ENCODE results near the gene CTDP1.
"Not testable (repeated sequence)": the region's sequence is repeated elsewhere in the genome, so short reads cannot be mapped to it uniquely, and the experiment has no call there.

The CTDP1 gene

DNA sequence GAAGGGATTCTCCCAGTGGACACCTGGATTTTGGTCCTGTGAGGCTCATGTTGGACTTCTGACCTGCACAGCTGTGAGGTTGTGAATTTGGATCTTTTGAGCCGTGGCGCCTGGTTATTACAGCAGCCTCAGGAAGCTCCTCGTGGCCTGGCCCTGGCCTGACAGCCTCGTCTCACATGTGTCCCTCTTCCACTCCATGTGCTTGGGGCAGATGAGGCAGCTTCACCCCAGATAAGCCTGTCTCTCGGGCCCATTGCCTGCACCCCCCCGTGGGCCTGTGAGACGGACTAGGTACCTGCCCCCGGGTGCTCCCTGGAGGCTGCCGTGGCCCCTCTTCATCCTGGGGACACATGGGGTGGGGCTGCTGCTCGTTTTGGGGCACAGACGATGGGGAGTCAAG is 51.2 kb downstream of the CTDP1 start:
- CTCF ChIA-PET, result no interaction called here
- DNase-seq (ENCODE audit: extremely low spot score), result no peak
- TF ChIP-seq, protein P1, sequence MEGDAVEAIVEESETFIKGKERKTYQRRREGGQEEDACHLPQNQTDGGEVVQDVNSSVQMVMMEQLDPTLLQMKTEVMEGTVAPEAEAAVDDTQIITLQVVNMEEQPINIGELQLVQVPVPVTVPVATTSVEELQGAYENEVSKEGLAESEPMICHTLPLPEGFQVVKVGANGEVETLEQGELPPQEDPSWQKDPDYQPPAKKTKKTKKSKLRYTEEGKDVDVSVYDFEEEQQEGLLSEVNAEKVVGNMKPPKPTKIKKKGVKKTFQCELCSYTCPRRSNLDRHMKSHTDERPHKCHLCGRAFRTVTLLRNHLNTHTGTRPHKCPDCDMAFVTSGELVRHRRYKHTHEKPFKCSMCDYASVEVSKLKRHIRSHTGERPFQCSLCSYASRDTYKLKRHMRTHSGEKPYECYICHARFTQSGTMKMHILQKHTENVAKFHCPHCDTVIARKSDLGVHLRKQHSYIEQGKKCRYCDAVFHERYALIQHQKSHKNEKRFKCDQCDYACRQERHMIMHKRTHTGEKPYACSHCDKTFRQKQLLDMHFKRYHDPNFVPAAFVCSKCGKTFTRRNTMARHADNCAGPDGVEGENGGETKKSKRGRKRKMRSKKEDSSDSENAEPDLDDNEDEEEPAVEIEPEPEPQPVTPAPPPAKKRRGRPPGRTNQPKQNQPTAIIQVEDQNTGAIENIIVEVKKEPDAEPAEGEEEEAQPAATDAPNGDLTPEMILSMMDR (IDR thresholded peaks at IDR 0.05; ENCODE audit: control extremely low read depth, extremely low read depth, low read depth, missing control alignments), result no peak
- POLR2A ChIA-PET, result no interaction called here

DNA sequence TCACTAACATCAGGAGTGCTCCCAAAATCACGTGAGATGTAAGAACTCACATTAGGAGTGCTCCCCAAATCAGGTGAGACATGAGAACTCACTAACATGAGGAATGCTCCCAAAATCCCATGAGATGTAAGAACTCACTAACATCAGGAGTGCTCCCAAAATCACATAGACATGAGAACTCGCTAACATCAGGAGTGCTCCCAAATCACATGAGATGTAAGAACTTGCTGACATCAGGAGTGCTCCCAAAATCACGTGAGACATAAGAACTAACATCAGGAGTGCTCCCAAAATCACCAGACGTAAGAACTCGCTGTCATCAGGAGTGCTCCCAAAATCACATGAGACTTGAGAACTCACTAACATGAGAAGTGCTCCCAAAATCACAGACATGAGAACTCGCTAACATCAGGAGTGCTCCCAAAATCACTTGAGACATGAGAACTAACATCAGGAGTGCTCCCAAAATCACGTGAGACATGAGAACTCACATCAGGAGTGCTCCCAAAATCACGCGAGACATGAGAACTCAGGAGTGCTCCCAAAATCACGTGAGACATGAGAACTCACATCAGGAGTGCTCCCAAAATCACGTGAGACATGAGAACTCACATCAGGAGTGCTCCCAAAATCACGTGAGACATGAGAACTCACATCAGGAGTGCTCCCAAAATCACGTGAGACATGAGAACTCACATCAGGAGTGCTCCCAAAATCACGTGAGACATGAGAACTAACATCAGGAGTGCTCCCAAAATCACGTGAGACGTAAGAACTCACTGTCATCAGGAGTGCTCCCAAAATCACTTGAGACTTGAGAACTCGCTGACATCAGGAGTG is 52.5 kb downstream of the CTDP1 start:
- POLR2A ChIA-PET; DNase-seq (ENCODE audit: extremely low spot score); CTCF ChIA-PET: not testable (repeated sequence)

DNA sequence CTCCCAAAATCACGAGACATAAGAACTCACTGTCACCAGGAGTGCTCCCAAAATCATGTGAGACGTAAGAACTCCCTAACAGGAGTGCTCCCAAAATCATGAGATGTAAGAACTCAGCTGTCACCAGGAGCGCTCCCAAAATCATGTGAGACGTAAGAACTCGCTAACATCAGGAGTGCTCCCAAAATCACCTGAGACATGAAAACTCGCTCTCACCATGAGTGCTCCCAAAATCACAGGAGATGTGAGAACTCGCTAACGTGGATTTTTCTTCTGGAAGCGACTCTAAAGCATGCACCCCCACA is 53.1 kb downstream of the CTDP1 start:
- CTCF ChIA-PET, result no interaction called here
- DNase-seq (ENCODE audit: extremely low spot score), result no peak
- TF ChIP-seq, protein P1 (IDR thresholded peaks at IDR 0.05; ENCODE audit: control extremely low read depth, extremely low read depth, low read depth, missing control alignments), result no peak
- POLR2A ChIA-PET, result no interaction called here

DNA sequence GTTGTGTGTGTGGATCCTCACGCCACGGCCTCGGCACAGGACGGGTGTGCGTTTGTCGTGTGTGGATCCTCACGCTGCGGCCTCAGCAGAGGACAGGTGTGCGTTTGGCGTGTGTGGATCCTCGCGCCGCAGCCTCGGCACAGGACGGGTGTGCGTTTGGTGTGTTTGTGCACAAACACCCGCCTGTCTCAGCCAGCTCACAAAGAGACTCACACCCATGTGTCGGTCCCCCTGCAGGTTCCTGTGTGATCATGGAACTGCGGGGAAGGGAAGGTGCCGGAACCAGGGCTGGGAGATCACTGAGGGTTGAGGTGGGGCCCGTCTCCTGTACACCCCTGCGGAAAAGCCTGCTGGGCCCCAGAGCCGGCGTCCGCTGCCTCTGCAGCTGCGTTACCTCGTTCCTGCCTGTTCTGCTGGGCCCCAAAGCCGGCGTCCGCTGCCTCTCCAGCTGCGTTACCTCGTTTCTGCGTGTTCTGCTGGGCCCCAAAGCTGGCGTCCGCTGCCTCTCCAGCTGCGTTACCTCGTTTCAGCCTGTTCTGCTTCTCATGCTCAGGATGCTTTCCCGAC is 53.6 kb downstream of the CTDP1 start:
- ChIA-PET CTCF (no interaction called here), POLR2A (no interaction called here)
- DNase-seq (ENCODE audit: extremely low spot score), result no peak
- TF ChIP-seq, protein P1 (IDR thresholded peaks at IDR 0.05; ENCODE audit: control extremely low read depth, extremely low read depth, low read depth, missing control alignments), result no peak

DNA sequence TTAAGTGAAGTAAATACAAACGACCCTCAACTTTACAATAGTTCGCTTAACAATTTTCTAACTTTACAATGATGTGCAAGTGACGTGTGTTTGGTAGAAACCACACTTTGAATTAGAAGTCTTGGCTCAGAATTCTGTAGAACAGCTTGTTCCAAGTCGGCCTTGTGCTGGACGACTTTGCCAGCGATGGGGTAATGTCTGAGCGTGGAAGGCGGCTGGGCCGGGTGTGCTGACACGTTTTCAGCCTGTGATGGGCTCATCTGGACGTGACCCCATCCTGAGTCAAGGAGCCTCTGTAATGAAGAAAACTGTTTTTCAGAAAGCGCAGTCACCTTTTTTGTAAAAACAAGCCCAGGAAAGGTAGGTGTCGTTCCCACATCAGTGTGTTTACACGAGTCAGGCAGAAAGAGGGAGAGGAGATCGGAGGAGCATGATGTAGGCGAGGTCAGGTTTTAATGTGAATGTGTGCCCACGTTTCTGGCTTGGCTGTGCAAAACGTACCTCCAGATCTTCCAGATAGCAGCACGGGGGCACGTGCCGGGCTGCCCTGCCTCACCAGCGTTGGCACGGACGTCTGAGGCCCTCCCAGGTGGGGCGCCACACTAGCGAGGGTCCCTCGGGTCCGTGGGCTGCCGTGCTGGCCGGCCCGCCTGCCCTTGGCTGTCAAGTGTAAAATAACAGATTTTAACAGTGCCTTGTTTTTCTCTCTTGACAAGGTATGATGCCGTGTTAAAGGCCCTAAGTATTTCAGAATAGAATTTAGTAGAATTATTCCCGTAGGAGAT is 54.6 kb downstream of the CTDP1 start:
- TF ChIP-seq, protein P1 (IDR thresholded peaks at IDR 0.05; ENCODE audit: control extremely low read depth, extremely low read depth, low read depth, missing control alignments), result no peak
- ChIA-PET POLR2A (no interaction called here), CTCF (no interaction called here)
- DNase-seq (ENCODE audit: extremely low spot score), result no peak

DNA sequence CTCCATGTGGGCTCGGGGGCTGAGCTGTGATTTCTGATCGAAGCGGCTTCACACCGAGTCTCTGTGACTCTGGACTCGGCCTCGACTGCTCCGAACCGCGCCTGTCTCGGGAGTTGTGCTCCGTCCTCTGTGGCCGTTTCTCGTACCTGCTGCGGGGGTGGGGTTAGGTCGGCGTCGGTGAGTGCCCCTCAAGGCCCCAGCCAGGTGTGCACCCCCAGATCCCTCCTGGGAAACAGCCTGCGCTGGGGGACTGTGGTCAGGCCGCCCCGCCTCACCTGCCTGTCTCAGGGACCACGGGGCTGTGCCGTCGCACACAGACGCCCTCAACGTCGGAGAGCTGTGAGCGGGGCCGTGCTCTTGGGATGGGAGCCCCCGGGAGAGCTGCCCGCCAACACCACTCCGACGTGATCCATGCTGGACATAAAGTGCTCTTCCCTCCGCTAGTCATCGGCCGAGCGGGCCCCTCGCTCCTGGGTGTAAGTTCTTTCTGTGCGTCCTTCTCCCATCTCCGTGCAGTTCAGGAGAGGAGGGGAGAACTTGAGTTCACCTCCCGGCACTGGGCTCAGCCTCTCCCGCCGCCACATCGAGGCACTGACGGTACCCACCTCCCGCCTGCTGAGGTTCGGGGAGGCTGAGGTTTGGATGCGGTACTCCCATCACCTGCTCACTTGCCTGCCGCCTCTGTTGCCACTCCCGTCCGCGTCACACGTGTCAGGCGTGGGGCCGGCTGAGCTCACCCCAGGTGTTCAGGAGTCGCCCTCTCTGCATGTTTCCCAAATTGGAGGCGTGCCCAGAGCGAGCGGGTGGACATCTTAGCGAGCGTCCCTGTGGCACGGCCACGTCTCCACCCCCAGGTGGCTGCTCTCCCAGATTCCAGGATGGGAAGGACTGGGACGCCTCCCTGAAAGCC is 55.7 kb downstream of the CTDP1 start:
- TF ChIP-seq, protein P1 (IDR thresholded peaks at IDR 0.05; ENCODE audit: control extremely low read depth, extremely low read depth, low read depth, missing control alignments), result no peak
- DNase-seq (ENCODE audit: extremely low spot score), result no peak
- CTCF ChIA-PET, result no interaction called here
- POLR2A ChIA-PET, result no interaction called here

Measured in GM10248 (cell line).